ENCODE data around the gene SS18L1.

SS18L1 gene

GRCh38 chr20:62219101-62219991, 75.8 kb downstream of the SS18L1 start:
- H3K27ac ChIP-seq (ENCODE audit: low read depth, low read length) = no peak overlapping the region
- H3K9ac ChIP-seq (ENCODE audit: low read depth, low read length) = no peak overlapping the region
- peaks cover 12% of the 10 kb centered on the region; the same call in 1 of the 2 replicates for H3K4me1 ChIP-seq (ENCODE audit: control insufficient read depth, insufficient read depth, low read length)
- H3K4me3 ChIP-seq (ENCODE audit: low read depth, low read length) = peak overlapping the region; percentile 58
- H3K36me3 ChIP-seq (ENCODE audit: control insufficient read depth, insufficient read depth, low read length) = no peaks in the 10 kb centered on the region
- no peaks in the 10 kb centered on the region for H3K9me3 ChIP-seq (ENCODE audit: control insufficient read depth, insufficient read depth, low read length)
- H3K27me3 ChIP-seq (ENCODE audit: control insufficient read depth, insufficient read depth, low read length) = peaks cover 61% of the 10 kb centered on the region

DNA sequence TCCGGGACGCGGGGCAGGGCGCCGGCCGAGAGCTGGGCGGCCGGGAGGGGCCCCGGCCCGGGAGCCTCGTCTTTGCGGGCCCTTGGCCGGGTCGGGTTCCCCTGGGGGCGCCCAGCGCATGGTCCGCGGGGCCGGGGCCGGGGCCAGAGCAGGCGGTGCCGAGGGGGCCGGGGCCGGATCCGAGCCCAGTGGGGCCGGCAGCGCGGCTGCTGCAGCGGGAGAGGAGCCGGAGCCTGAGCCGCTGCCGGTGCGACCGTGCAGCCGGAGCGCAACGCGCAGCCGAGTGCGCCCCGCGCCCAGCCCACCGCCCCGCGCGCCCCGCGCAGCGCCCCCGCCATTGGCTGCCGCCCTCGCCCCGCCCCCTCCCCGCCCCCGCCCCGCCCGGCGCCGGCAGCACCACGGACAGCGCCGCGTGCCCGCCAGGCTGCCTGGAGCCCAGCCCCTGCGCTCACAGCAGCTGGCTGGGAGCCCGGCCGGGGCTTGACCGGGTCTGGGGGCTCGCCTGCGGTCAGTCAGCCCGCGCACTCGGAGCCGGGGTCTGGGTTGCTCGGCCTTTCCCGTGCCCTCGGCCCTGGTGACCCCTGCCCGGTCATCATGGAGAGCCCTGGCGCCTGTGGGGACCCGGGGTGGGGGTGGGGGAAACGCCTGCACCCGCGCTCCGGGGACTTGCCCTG, 76.6 kb downstream of the SS18L1 start, which contains the start of gene HRH3:
TSS of gene HRH3 (minus strand) at position 287 of the 674 bp plus-strand sequence. CDS start 308 bp downstream, outside the sequence.
- Histone ChIP-seq H3K27ac (ENCODE audit: low read depth, low read length) (no peak within 1 kb of the TSS), H3K9me3 (ENCODE audit: control insufficient read depth, insufficient read depth, low read length) (no peaks in the 10 kb centered on the region), H3K9ac (ENCODE audit: low read depth, low read length) (no peak within 1 kb of the TSS), H3K4me1 (ENCODE audit: control insufficient read depth, insufficient read depth, low read length) (peaks cover 12% of the 10 kb centered on the region; the same call in 1 of the 2 replicates), H3K27me3 (ENCODE audit: control insufficient read depth, insufficient read depth, low read length) (peaks cover 61% of the 10 kb centered on the region), H3K4me3 (ENCODE audit: low read depth, low read length) (peak within 1 kb of the TSS; percentile 58), H3K36me3 (ENCODE audit: control insufficient read depth, insufficient read depth, low read length) (no peaks in the 10 kb centered on the region)

- H3K4me3 ChIP-seq (ENCODE audit: low read depth, low read length) = peak overlapping the region; percentile 50
- peaks cover 12% of the 10 kb centered on the region; the same call in 1 of the 2 replicates for H3K4me1 ChIP-seq (ENCODE audit: control insufficient read depth, insufficient read depth, low read length)
- H3K9ac ChIP-seq (ENCODE audit: low read depth, low read length) = no peak overlapping the region
- H3K27ac ChIP-seq (ENCODE audit: low read depth, low read length) = no peak overlapping the region
- no peaks in the 10 kb centered on the region for H3K36me3 ChIP-seq (ENCODE audit: control insufficient read depth, insufficient read depth, low read length)
- H3K9me3 ChIP-seq (ENCODE audit: control insufficient read depth, insufficient read depth, low read length) = no peaks in the 10 kb centered on the region
- H3K27me3 ChIP-seq (ENCODE audit: control insufficient read depth, insufficient read depth, low read length) = peaks cover 61% of the 10 kb centered on the region
Measured at GRCh38 chr20:62220666-62221568, 77.3 kb downstream of the SS18L1 start.

GRCh38 chr20:62222266-62222850, 78.8 kb downstream of the SS18L1 start:
- Histone ChIP-seq H3K27ac (ENCODE audit: low read depth, low read length) (no peak overlapping the region), H3K36me3 (ENCODE audit: control insufficient read depth, insufficient read depth, low read length) (no peaks in the 10 kb centered on the region), H3K9ac (ENCODE audit: low read depth, low read length) (no peak overlapping the region), H3K27me3 (ENCODE audit: control insufficient read depth, insufficient read depth, low read length) (peaks cover 53% of the 10 kb centered on the region), H3K4me3 (ENCODE audit: low read depth, low read length) (no peak overlapping the region), H3K4me1 (ENCODE audit: control insufficient read depth, insufficient read depth, low read length) (peaks cover 12% of the 10 kb centered on the region; the same call in 1 of the 2 replicates), H3K9me3 (ENCODE audit: control insufficient read depth, insufficient read depth, low read length) (no peaks in the 10 kb centered on the region)

DNA sequence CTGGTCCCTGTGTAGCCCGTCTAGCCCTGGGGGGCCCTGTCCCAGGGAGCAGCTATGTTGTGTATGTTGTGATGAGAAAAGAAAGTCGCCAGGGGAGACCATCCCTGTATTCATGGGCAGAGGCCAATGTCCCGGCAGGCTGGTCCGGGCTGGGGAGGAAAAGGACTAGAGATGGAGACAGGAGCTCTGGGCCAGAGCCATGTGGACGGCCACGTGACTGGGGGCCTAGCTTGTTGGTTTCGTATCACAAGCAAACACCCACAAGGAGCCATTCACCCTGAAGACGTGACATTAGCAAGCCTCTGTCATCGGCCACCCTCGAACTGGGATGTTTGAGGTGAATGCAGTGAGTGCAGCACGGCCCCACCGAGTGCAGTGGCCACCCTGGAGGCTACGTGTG, 79.4 kb downstream of the SS18L1 start:
- Histone ChIP-seq H3K36me3 (ENCODE audit: control insufficient read depth, insufficient read depth, low read length) (no peaks in the 10 kb centered on the region), H3K4me3 (ENCODE audit: low read depth, low read length) (no peak overlapping the region), H3K4me1 (ENCODE audit: control insufficient read depth, insufficient read depth, low read length) (peaks cover 17% of the 10 kb centered on the region; the same call in 1 of the 2 replicates), H3K9me3 (ENCODE audit: control insufficient read depth, insufficient read depth, low read length) (no peaks in the 10 kb centered on the region), H3K27me3 (ENCODE audit: control insufficient read depth, insufficient read depth, low read length) (peaks cover 47% of the 10 kb centered on the region), H3K27ac (ENCODE audit: low read depth, low read length) (no peak overlapping the region), H3K9ac (ENCODE audit: low read depth, low read length) (no peak overlapping the region)

- H3K4me3 ChIP-seq (ENCODE audit: low read depth, low read length) = no peak overlapping the region
- H3K4me1 ChIP-seq (ENCODE audit: control insufficient read depth, insufficient read depth, low read length) = peaks cover 14% of the 10 kb centered on the region; the same call in 1 of the 2 replicates
- H3K9me3 ChIP-seq (ENCODE audit: control insufficient read depth, insufficient read depth, low read length) = no peaks in the 10 kb centered on the region
- no peak overlapping the region for H3K9ac ChIP-seq (ENCODE audit: low read depth, low read length)
- peaks cover 41% of the 10 kb centered on the region for H3K27me3 ChIP-seq (ENCODE audit: control insufficient read depth, insufficient read depth, low read length)
- H3K36me3 ChIP-seq (ENCODE audit: control insufficient read depth, insufficient read depth, low read length) = no peaks in the 10 kb centered on the region
- H3K27ac ChIP-seq (ENCODE audit: low read depth, low read length) = no peak overlapping the region
Measured at GRCh38 chr20:62223571-62223970, 80.0 kb downstream of the SS18L1 start.

- peaks cover 11% of the 10 kb centered on the region; the same call in 1 of the 2 replicates for H3K4me1 ChIP-seq (ENCODE audit: control insufficient read depth, insufficient read depth, low read length)
- peaks cover 34% of the 10 kb centered on the region for H3K27me3 ChIP-seq (ENCODE audit: control insufficient read depth, insufficient read depth, low read length)
- H3K27ac ChIP-seq (ENCODE audit: low read depth, low read length) = no peak overlapping the region
- no peaks in the 10 kb centered on the region for H3K9me3 ChIP-seq (ENCODE audit: control insufficient read depth, insufficient read depth, low read length)
- H3K36me3 ChIP-seq (ENCODE audit: control insufficient read depth, insufficient read depth, low read length) = no peaks in the 10 kb centered on the region
- H3K9ac ChIP-seq (ENCODE audit: low read depth, low read length) = no peak overlapping the region
- H3K4me3 ChIP-seq (ENCODE audit: low read depth, low read length) = no peak overlapping the region
Measured at GRCh38 chr20:62224113-62224855, 80.7 kb downstream of the SS18L1 start.

DNA sequence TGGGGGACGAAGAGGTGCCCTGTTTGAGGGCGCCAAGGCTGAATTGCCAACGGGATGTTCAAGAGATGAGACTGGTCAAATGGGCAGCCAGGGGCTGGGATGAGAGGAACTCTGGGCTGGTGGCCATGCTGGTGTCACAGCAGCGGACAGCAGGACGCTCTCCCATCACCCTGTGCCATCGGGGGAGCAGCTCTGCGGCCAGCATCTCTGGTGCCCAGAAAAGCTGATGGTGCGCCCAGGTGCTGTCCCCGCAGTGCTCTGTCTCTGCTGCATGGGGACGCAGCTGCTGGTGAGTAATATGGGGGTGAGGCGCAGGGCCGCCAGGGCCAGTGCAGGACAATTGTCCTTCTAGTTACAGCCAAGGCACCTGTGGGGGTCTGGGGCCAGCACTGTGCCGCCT, 81.5 kb downstream of the SS18L1 start:
- H3K27ac ChIP-seq (ENCODE audit: low read depth, low read length) = no peak overlapping the region
- H3K36me3 ChIP-seq (ENCODE audit: control insufficient read depth, insufficient read depth, low read length) = no peaks in the 10 kb centered on the region
- H3K4me1 ChIP-seq (ENCODE audit: control insufficient read depth, insufficient read depth, low read length) = peaks cover 8% of the 10 kb centered on the region; the same call in 1 of the 2 replicates
- no peak overlapping the region for H3K9ac ChIP-seq (ENCODE audit: low read depth, low read length)
- H3K9me3 ChIP-seq (ENCODE audit: control insufficient read depth, insufficient read depth, low read length) = no peaks in the 10 kb centered on the region
- H3K4me3 ChIP-seq (ENCODE audit: low read depth, low read length) = no peak overlapping the region
- peaks cover 30% of the 10 kb centered on the region for H3K27me3 ChIP-seq (ENCODE audit: control insufficient read depth, insufficient read depth, low read length)

DNA sequence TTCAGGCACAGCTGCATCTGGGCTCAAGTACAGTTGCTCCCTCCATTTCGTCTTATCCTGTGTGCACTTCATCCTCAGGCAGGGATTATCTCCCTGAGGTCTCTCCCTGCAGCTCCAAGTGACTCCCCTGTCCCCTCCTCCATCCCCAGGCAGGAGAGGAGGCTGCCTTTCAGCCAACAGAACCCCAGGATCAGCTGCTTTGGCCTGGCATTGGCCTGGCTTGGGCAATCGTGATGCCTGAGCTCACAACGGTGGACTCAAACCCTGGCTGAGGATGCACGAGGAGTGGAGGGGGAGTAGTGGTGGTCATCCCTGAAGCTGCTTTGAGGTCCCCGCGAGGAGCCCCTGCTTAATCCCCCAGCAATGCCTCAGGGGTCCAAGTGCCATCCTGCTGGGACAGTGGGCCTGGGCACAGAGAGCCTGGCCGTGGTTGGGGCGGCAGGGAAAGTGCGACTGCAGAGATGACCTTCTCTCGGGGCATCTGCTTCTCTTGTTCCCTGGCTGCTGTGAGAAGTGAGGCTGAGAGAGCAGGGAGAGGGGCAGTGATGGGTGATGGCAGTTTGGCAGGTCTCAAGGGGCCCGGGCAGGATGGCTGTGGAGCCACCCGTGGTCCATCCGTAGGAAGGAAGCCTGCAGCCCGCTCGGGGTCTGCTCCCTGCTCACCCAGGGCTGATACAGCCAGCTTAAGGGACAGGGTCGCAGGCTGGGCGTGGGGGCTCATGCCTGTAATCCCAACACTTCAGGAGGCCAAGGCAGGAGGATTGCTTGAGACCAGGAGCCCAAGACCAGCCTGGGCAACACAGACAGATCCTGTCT, 82.5 kb downstream of the SS18L1 start:
- Histone ChIP-seq H3K9ac (ENCODE audit: low read depth, low read length) (no peak overlapping the region), H3K4me3 (ENCODE audit: low read depth, low read length) (no peak overlapping the region), H3K9me3 (ENCODE audit: control insufficient read depth, insufficient read depth, low read length) (no peaks in the 10 kb centered on the region), H3K36me3 (ENCODE audit: control insufficient read depth, insufficient read depth, low read length) (no peaks in the 10 kb centered on the region), H3K4me1 (ENCODE audit: control insufficient read depth, insufficient read depth, low read length) (peaks cover 8% of the 10 kb centered on the region; the same call in 1 of the 2 replicates), H3K27me3 (ENCODE audit: control insufficient read depth, insufficient read depth, low read length) (peaks cover 22% of the 10 kb centered on the region), H3K27ac (ENCODE audit: low read depth, low read length) (no peak overlapping the region)

All from HUES48 (cell line).